ENCODE results near the gene MAD1L1. TPM values are rescaled to one million over a fixed set of nuclear protein-coding genes. Genes with fewer than 3 reads are reported as not detected.

MAD1L1 gene
- total and polyA plus RNA-seq, 2 of the 4 experiments (the other 2 are of a cell fraction) = 29.0 to 40.9 TPM

- CTCF ChIA-PET = interaction anchor here (0.5 kb wide), 1 partner anchor 284 kb away, joined by 3 read pairs; no protein-coding TSS in a partner anchor
- POLR2A ChIA-PET (ENCODE audit: unreplicated experiment) = no interaction called here
- TF ChIP-seq MAFK (IDR thresholded peaks at IDR 0.05; ENCODE audit: low read depth, low read length) (no peak), RAD21 (IDR thresholded peaks at IDR 0.05; ENCODE audit: low read length) (no peak), POLR2A (IDR thresholded peaks at IDR 0.05; ENCODE audit: low read depth, low read length) (no peak), NFE2L2 (IDR thresholded peaks at IDR 0.05; ENCODE audit: low read depth, low read length) (no peak), RFX5 (IDR thresholded peaks at IDR 0.05; ENCODE audit: low read depth, low read length) (no peak), RCOR1 (IDR thresholded peaks at IDR 0.05; ENCODE audit: insufficient replicate concordance, low read length) (no peak), MXI1 (IDR thresholded peaks at IDR 0.05; ENCODE audit: borderline replicate concordance, low read depth, low read length) (no peak), ELK1 (IDR thresholded peaks at IDR 0.05; ENCODE audit: borderline replicate concordance, low read depth, low read length) (no peak), BHLHE40 (IDR thresholded peaks at IDR 0.05; ENCODE audit: low read depth, low read length) (no peak), FOS (IDR thresholded peaks at IDR 0.05; ENCODE audit: low read depth, low read length) (no peak), SMC3 (IDR thresholded peaks at IDR 0.05; ENCODE audit: low read depth, low read length) (no peak), USF2 (IDR thresholded peaks at IDR 0.05; ENCODE audit: low read depth, low read length) (no peak), MAZ (IDR thresholded peaks at IDR 0.05; ENCODE audit: borderline replicate concordance, low read depth, low read length) (no peak), CTCF (conservative IDR thresholded peaks at IDR 0.05; ENCODE audit: low read depth, low read length) (no peak)
These were observed 237.3 kb downstream of the MAD1L1 start for GRCh38 chr7:1995426-1995825.

More at GRCh38 chr7:1995426-1995825, 237.3 kb downstream of the MAD1L1 start:
- H3K9ac ChIP-seq (ENCODE audit: low read depth, low read length) = no peak overlapping the region
- H3K18ac ChIP-seq (ENCODE audit: low read depth, low read length) = no peak overlapping the region
- H3K9me1 ChIP-seq (ENCODE audit: insufficient read depth, low read length) = no peaks in the 10 kb centered on the region
- H2BK20ac ChIP-seq (ENCODE audit: low read depth, low read length) = no peak overlapping the region
- H4K20me1 ChIP-seq (ENCODE audit: insufficient read depth, low read length) = no peaks in the 10 kb centered on the region; the same call in 1 of the 2 replicates
- no peak overlapping the region for H2AK5ac ChIP-seq (ENCODE audit: low read depth, low read length)
- in situ Hi-C loops (cut with MboI; ENCODE audit: low sequenced_read_pairs) = no loop called here
- no peak overlapping the region for H2AFZ ChIP-seq (replicated peaks; ENCODE audit: low read length, poor library complexity)
- no peak for ATAC-seq (ENCODE audit: low read depth)
- no peak overlapping the region for H3K4ac ChIP-seq (ENCODE audit: low read depth, low read length)
- no peak for DNase-seq
- no TSS peak for BruUV-seq (replicated peaks)
- no peaks in the 10 kb centered on the region for H3K4me1 ChIP-seq (ENCODE audit: control insufficient read depth, insufficient read depth, low read length)
- no peaks in the 10 kb centered on the region for H3K79me1 ChIP-seq (ENCODE audit: low read depth in 1 of 2, low read length in 2 of 2)
- no peak overlapping the region for H4K91ac ChIP-seq (ENCODE audit: insufficient read depth, low read depth, low read length)
- H3K9me3 ChIP-seq (ENCODE audit: control insufficient read depth, insufficient read depth, low read length) = no peaks in the 10 kb centered on the region
- H3K4me3 ChIP-seq (ENCODE audit: insufficient read depth, low read depth, low read length) = no peak overlapping the region
- no peak overlapping the region for H4K8ac ChIP-seq (ENCODE audit: low read depth in 2 of 2, low read length in 2 of 2)
- H2BK5ac ChIP-seq (ENCODE audit: low read depth, low read length, poor library complexity, severe bottlenecking) = no peak overlapping the region
- no peaks in the 10 kb centered on the region; the same call in 1 of the 2 replicates for H3K36me3 ChIP-seq (ENCODE audit: control insufficient read depth, insufficient read depth, low read length)
- WGBS, 2 experiments (ENCODE audit: extremely low coverage in 2 of 2, insufficient read length in 1 of 2) = 86% methylated on average over 7 of the region's 11 CpGs; no CpG with 5 or more reads in 1 of the 2 experiments
- no peak overlapping the region for H3K27ac ChIP-seq (ENCODE audit: insufficient read depth, low read length)
- H3K14ac ChIP-seq (replicated peaks; ENCODE audit: low read depth, low read length) = no peak overlapping the region
- H2BK120ac ChIP-seq (ENCODE audit: low read depth, low read length) = no peak overlapping the region
- dilution Hi-C loops (cut with HindIII; ENCODE audit: low sequenced_read_pairs, unreplicated experiment) = no loop called here
- no peak overlapping the region for H2AK9ac ChIP-seq (replicated peaks; ENCODE audit: low read depth, low read length, poor library complexity)
- no peak overlapping the region for H2BK15ac ChIP-seq (ENCODE audit: low read depth, low read length)
- no peak overlapping the region for H4K5ac ChIP-seq (ENCODE audit: low read depth, low read length)
- intact Hi-C loops (cut with micrococcal nuclease) = no loop called here
- no peak overlapping the region for H3K4me2 ChIP-seq (ENCODE audit: low read depth, low read length)
- no peak overlapping the region for H3K23ac ChIP-seq (ENCODE audit: low read depth, low read length)
- H3K56ac ChIP-seq (ENCODE audit: extremely low read depth, insufficient read depth, low read length) = no peak overlapping the region
- H3K27me3 ChIP-seq (ENCODE audit: control insufficient read depth, insufficient read depth, low read length) = no peaks in the 10 kb centered on the region
